Hematopoietic multipotent progenitor cell treated with erythropoietin and hydrocortisone succinate and interleukin-3 and kit ligand, for 6 days (in vitro differentiated cells): ENCODE measurements around the gene KYAT1.
A peak's percentile ranks its signal among the peaks of the same experiment; 100 is the strongest.
"Not testable (repeated sequence)": the region's sequence is repeated elsewhere in the genome, so short reads cannot be mapped to it uniquely, and the experiment has no call there.

ENCODE experiments used
- DNase-seq: peaks from one replicate; pipeline ENCODE4 v3.0.0-alpha.2; 2015

The KYAT1 gene

DNA sequence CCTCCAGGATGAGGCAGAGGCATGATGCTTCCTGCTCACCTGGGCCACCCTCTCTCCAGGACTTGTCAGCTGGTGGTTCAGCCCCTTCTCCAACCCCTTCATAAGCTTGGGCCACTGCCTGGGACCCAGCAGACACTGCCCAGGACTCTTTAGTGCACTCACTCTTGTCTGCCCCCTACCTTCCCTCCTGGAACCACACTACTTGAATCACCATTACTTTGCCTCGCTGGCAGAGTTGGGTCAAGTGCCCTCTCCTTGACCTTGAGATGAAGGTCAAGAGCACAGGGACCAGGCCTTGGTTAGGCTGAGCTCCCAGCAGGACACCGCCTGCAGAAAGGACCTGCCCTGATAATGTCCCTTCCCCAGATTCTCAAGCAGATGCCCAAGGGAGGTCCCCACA lies 71.9 kb downstream of the KYAT1 start:
- DNase-seq = no peak

DNA sequence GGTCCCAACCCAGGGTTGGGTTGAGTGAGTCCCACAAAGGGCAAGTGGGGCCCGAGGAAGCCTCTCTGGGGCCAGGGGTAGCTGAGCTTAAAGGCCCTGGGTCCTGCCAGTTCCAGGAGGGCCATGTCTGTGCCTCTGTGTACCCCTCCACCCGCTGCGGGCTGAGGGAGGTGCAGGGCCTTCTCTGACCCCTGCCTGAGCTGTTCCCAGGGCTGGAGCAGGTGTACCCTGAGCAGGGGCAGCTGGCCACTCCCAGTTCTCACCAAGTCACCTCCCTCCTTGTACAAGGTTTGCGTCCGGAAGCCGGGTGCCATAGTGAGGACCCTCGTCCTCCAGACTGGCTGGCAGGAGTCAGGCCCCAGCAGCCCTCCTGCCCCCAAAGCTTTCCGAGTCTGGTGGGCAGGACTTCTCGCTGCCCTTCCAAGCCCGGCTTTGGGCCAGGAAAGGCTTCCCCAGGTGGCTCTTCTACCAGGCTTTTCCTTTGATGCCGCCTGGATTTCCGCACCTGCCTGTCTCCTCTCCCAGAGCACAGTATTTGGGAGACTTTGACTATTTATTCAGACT lies 72.6 kb downstream of the KYAT1 start:
- DNase-seq = no peak

- DNase-seq = no peak
Measured at GRCh38 chr9:128808543-128808942, 73.2 kb downstream of the KYAT1 start.

DNA sequence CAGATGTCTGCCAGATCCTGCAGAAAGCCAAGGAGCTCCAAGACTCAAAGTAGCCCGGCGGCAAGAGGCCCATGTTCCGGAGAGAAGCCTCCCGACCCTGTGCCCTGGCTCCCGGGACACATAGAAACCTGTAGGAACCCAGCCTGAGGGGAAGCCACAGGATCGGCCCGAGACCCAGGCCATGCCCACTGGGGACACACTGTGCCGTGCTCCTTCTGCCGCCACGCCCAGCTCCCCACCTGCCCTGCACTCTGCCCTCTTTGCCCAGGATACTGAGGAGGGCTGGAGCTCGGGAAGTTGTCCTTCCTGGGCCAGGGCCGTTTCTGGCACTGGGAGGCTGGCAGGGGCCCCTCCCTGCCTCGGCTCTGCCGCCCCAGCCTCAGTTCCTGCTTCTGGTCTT lies 73.9 kb downstream of the KYAT1 start:
- no peak for DNase-seq

DNA sequence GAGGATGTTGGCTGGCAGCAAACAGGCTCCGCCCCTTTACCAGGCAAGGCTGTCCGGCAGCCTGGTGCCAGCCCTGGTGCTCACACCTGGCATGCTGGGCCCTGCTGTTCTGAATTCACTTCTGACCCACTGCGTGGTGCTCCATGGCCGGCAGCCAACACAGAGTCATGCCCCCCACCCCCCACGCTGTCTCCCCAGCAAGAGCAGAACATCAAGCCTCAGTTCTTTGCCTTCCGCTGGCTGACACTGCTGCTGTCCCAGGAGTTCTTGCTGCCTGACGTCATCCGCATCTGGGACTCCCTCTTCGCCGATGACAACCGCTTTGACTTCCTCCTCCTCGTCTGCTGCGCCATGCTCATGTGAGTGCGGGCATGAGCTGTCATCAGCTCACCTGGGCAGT lies 76.1 kb downstream of the KYAT1 start:
- DNase-seq = no peak

DNA sequence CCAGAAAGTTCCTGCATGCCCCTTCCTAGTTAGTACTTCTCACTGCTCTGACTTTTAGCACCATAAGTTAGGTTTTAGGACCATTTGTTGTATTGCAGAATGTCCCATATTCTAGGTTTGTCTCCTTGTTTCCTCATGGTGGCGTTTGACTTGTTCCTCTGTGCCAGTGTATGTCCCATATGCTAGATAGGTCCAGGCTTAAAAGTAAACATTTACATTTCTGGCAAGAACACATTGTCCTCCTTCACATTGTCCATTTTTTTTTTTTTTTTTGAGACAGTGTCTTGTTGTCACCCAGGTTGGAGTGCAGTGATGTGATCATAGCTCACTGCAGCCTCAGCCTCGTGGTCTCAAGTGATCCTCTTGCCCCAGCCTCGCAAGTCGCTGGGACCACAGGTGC lies 79.3 kb downstream of the KYAT1 start:
- no peak for DNase-seq

- DNase-seq = no peak
Measured at GRCh38 chr9:128800061-128800460, 81.7 kb downstream of the KYAT1 start.

DNA sequence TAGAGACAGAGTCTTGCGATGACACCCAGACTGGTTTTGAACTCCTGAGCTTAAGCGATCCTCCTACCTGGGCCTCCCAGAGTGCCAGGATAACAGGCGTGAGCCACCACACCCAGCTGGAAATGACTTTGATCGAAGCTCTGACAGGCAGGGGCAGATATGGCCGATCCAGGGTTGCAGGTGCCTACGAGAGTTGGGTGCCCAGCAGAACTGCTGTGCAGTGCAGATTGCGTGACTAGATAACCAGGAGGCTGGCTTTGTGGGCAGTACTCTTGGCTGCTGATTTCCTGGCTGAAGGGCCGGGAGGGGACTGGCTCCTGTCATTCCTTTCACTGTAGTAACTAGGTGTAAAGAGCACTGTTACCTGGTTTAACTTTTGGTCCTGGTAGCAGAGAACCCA lies 82.9 kb downstream of the KYAT1 start:
- peak; percentile 56 for DNase-seq

DNA sequence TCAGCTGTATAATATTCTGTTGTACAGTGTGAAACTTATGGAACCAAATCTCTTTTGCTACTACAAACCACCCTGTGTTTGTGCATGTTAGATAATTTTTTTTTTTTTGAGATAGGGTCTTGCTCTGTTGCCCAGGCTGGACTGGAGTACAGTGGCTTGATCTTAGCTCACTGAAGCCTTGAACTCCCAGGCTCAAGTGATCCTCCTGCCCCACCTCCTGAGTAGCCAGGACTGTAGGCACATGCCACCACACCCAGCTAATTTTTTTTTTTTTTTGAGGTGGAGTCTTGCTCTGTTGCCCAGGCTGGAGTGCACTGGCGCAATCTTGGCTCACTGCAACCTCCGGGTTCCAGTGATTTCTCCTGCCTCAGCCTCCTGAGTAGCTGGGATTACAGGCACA lies 86.8 kb downstream of the KYAT1 start:
- DNase-seq = not testable (repeated sequence)

DNA sequence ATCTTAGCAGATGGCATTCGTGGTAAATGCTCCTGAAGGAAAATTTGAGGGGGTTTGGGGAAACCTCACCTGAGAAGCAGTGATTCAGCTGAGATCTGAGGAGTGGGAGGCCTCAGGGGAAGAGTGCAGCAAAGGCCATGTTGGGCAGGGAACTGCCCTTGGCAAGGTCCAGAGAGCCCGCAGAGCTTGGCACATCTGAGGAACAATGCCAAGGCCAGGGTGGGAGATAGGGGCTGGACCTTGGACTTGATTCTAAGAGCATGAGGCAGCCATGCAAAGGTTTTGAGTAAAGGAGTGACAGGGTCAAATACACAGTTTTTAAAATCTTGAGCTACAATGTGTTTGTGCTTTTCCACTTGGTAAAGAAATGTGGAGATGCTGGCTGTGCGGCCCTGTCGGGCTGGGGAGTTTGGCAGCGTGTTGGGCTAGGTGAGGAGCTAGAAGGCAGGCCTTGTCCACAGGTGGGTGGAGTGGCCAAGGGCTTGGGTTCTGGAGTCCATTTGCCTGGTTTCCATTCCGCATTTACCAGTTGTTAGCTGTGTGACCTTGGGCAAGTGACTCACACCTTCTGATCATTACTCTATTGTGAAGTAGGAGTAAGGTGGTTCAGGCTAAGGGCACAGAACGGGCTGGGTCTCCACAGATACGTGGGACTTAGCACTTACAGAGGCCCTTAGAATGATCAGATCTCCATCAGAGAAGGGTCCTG lies 88.6 kb downstream of the KYAT1 start:
- no peak for DNase-seq

DNA sequence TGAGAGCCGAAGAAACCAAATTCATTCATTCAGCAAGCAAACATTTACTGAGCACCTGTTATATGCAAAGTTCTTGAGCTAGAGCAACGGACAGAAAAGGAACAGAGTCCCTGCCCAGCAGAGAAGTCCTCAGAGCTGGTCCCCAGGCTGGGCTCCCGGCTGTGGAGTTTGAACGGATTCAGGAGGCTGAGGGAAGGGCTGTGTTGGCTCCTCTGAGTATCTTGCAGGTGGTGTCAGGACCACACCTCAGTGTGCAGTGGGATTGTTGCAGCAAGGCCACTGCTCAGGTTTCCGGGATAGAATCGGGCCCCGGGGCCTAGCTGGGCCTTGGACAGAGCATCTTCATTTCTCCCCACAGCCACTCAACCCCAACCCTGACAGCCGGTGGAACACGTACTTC lies 89.6 kb downstream of the KYAT1 start:
- no peak for DNase-seq

GRCh38 chr9:128790536-128790935 lies 91.2 kb downstream of the KYAT1 start:
- DNase-seq = no peak

DNA sequence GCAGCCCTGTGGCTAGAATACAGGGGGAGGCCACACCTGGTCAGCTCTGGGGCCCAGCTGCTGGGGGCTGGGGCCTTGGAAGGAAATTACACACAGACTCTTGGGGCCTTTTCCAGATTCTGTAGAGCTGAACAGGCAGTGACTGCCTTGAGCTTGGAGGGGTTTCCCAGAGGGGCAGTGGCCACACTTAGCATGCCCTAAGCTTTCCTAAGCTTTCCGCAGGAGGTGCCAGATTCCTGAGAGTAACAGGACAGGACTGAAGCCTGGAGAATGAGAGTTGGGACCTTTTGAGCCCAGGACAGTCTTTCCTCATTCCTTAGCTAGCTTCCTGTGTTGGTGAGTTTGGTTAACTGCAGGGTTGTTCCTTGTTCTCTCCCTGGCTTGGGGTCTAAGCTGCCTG lies 93.3 kb downstream of the KYAT1 start:
- no peak for DNase-seq

GRCh38 chr9:128787659-128788058 lies 94.1 kb downstream of the KYAT1 start:
- DNase-seq = peak; percentile 39

GRCh38 chr9:128786681-128787601 lies 94.8 kb downstream of the KYAT1 start, which contains the start of gene TBC1D13:
Gene TBC1D13, plus strand, starts transcription at chr9:128787253. Its CDS starts 101 bp downstream, at chr9:128787354.
- peak; percentile 92 for DNase-seq

DNA sequence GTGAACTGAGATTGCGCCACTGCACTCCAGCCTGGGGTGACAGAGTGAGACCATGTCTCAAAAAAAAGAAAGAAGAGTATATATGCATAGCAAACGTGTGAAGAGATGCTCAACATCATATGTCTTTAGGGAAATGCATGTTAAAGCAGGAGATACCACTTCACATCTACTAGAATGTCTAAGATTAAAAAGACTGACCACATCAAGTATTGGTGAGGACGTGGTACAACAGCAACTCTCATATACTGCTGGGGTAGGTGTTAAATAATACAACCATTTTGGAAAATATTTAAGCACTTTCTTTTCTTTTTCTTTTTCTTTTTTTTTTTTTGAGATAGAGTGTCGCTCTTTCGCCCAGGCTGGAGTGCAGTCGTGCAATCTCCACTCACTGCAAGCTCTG lies 96.3 kb downstream of the KYAT1 start:
- no peak for DNase-seq
